H9 (cell line): ENCODE data around the gene VAV3. TPM values are rescaled to one million over a fixed set of nuclear protein-coding genes. Genes with fewer than 3 reads are reported as not detected.

Experiments
- DNase-seq: peaks from one replicate; pipeline ENCODE4 v3.0.0-alpha.2; 2017
- H2AFZ ChIP-seq: one replicate; pipeline ENCODE4 v1.6.1; 2013; ENCODE audit warnings: mild to moderate bottlenecking, low read length, control low read depth, moderate library complexity
- H2AK5ac ChIP-seq: 2 replicates; pipeline ENCODE4 v1.6.1; 2013; ENCODE audit warnings: low read length, control low read depth, mixed read lengths; ENCODE audit not compliant: insufficient read length
- H2BK120ac ChIP-seq: one replicate; pipeline ENCODE4 v1.6.1; 2013; ENCODE audit warnings: low read depth, mild to moderate bottlenecking, low read length, control low read depth, inconsistent platforms; ENCODE audit not compliant: poor library complexity, severe bottlenecking
- H2BK12ac ChIP-seq: 2 replicates; pipeline ENCODE4 v1.6.1; 2013; ENCODE audit warnings: low read length, control low read depth, mixed read lengths, low read depth; ENCODE audit not compliant: insufficient read length
- H2BK15ac ChIP-seq: 2 replicates; pipeline ENCODE4 v1.6.1; 2013; ENCODE audit warnings: low read depth, low read length, control low read depth
- H2BK20ac ChIP-seq: one replicate; pipeline ENCODE4 v1.6.1; 2013; ENCODE audit warnings: low read depth, mild to moderate bottlenecking, low read length, control low read depth, inconsistent platforms; ENCODE audit not compliant: poor library complexity, severe bottlenecking
- H2BK5ac ChIP-seq: 2 replicates; pipeline ENCODE4 v1.6.1; 2013; ENCODE audit warnings: low read length, control low read depth, mixed read lengths; ENCODE audit not compliant: insufficient read length
- H3K14ac ChIP-seq: 2 replicates; pipeline ENCODE4 v1.6.1; 2013; ENCODE audit warnings: low read length, control low read depth; ENCODE audit not compliant: insufficient read depth
- H3K18ac ChIP-seq: 2 replicates; pipeline ENCODE4 v1.6.1; 2013; ENCODE audit warnings: low read depth, mild to moderate bottlenecking, mixed read lengths, low read length, control low read depth; ENCODE audit not compliant: insufficient read length
- H3K23ac ChIP-seq: 2 replicates; pipeline ENCODE4 v1.6.1; 2013; ENCODE audit warnings: low read length, control low read depth, mixed read lengths, low read depth; ENCODE audit not compliant: insufficient read length
- H3K23me2 ChIP-seq: 2 replicates; pipeline ENCODE4 v1.6.1; 2013; ENCODE audit warnings: low read depth, mild to moderate bottlenecking, mixed read lengths, low read length, control low read depth; ENCODE audit not compliant: insufficient read length, poor library complexity, severe bottlenecking
- H3K27ac ChIP-seq: 2 replicates; pipeline ENCODE4 v1.5.1; 2013; ENCODE audit warnings: low read length, control low read depth, mixed read lengths, low read depth; ENCODE audit not compliant: insufficient read length
- H3K27me3 ChIP-seq: 2 replicates; pipeline ENCODE4 v1.6.1; 2013; ENCODE audit warnings: low read length, control low read depth, inconsistent platforms; ENCODE audit not compliant: insufficient read depth
- H3K4ac ChIP-seq: 2 replicates; pipeline ENCODE4 v1.6.1; 2013; ENCODE audit warnings: low read depth, mild to moderate bottlenecking, control low read depth, inconsistent platforms, low read length, moderate library complexity
- H3K4me1 ChIP-seq: 2 replicates; pipeline ENCODE4 v1.6.1; 2013; ENCODE audit warnings: low read length, control low read depth, inconsistent platforms; ENCODE audit not compliant: insufficient read depth
- H3K4me2 ChIP-seq: 2 replicates; pipeline ENCODE4 v1.6.1; 2013; ENCODE audit warnings: low read length, control low read depth, mixed read lengths; ENCODE audit not compliant: insufficient read length, insufficient read depth
- H3K56ac ChIP-seq: 2 replicates; pipeline ENCODE4 v1.6.1; 2013; ENCODE audit warnings: low read depth, mild to moderate bottlenecking, mixed read lengths, low read length, control low read depth; ENCODE audit not compliant: insufficient read length
- H3K79me1 ChIP-seq: 2 replicates; pipeline ENCODE4 v1.6.1; 2013; ENCODE audit warnings: low read depth, mild to moderate bottlenecking, moderate library complexity, low read length, control low read depth, inconsistent platforms; ENCODE audit not compliant: insufficient read depth, poor library complexity, severe bottlenecking
- H3K79me2 ChIP-seq: 2 replicates; pipeline ENCODE4 v1.6.1; 2013; ENCODE audit warnings: low read length, control low read depth, inconsistent platforms; ENCODE audit not compliant: insufficient read depth
- H3K9ac ChIP-seq: 2 replicates; pipeline ENCODE4 v1.6.1; 2013; ENCODE audit warnings: low read length, control low read depth, mixed read lengths; ENCODE audit not compliant: insufficient read length; ENCODE audit errors: extremely low read depth
- H3K9me3 ChIP-seq: one replicate; pipeline ENCODE4 v1.6.1; 2013; ENCODE audit warnings: low read depth, low read length, inconsistent platforms; ENCODE audit not compliant: control insufficient read depth
- H3T11ph ChIP-seq: one replicate; pipeline ENCODE4 v1.6.1; 2013; ENCODE audit warnings: mild to moderate bottlenecking, low read length, control low read depth, inconsistent platforms
- H4K20me1 ChIP-seq: one replicate; pipeline ENCODE4 v1.6.1; 2013; ENCODE audit not compliant: control insufficient read depth, insufficient read length, insufficient read depth
- H4K5ac ChIP-seq: 2 replicates; pipeline ENCODE4 v1.6.1; 2013; ENCODE audit warnings: low read depth, mild to moderate bottlenecking, mixed read lengths, low read length, control low read depth; ENCODE audit not compliant: insufficient read length
- H4K8ac ChIP-seq: replicated peaks from 2 replicates; pipeline ENCODE4 v1.6.1; 2013; ENCODE audit warnings: low read length, control low read depth, mixed read lengths, low read depth; ENCODE audit not compliant: insufficient read length
- H4K91ac ChIP-seq: 2 replicates; pipeline ENCODE4 v1.6.1; 2013; ENCODE audit warnings: low read depth, mild to moderate bottlenecking, moderate library complexity, mixed read lengths, low read length, control low read depth; ENCODE audit not compliant: insufficient read length
- H3K27ac Mint-ChIP-seq, 3 experiments: 2 replicates in 2 of 3; 3 replicates in 1 of 3; pipeline ENCODE4 v1.8.0; 2020 to 2021; ENCODE audit warnings: mixed read lengths in 3 of 3, mild to moderate bottlenecking in 1 of 3, moderate library complexity in 1 of 3
- H3K27me3 Mint-ChIP-seq: 2 replicates; pipeline ENCODE4 v1.8.0; 2021; ENCODE audit warnings: low read depth, mild to moderate bottlenecking, moderate library complexity, mixed read lengths
- H3K36me3 Mint-ChIP-seq, 3 experiments: 2 replicates in 2 of 3; 3 replicates in 1 of 3; pipeline ENCODE4 v1.8.0; 2020 to 2021; ENCODE audit warnings: low read depth in 3 of 3, mixed read lengths in 3 of 3; ENCODE audit not compliant: insufficient read depth in 1 of 3
- H3K4me1 Mint-ChIP-seq, 2 experiments: 2 replicates each; pipeline ENCODE4 v1.8.0; 2020; ENCODE audit warnings: mixed read lengths in 2 of 2
- H3K4me3 Mint-ChIP-seq, 2 experiments: 2 replicates in 1 of 2; 3 replicates in 1 of 2; pipeline ENCODE4 v1.8.0; 2020 to 2021; ENCODE audit warnings: mild to moderate bottlenecking in 2 of 2, mixed read lengths in 2 of 2, moderate library complexity in 1 of 2
- H3K9me3 Mint-ChIP-seq, 2 experiments: 2 replicates in 1 of 2; 3 replicates in 1 of 2; pipeline ENCODE4 v1.8.0; 2020; ENCODE audit warnings: mild to moderate bottlenecking in 2 of 2, mixed read lengths in 2 of 2, moderate library complexity in 1 of 2
- WGBS: extraction: QIAGEN DNeasy Blood & Tissue Kit; methylation state at CpG from one replicate; pipeline ENCODE4 v1.1.7; 2013; ENCODE audit warnings: missing lambda C conversion rate, low lambda C conversion rate, mixed read lengths; ENCODE audit not compliant: insufficient read length; ENCODE audit errors: extremely low coverage; 5-methylcytosine and 5-hydroxymethylcytosine counted together
- total RNA-seq: library from RNA; stranded (reverse); gene quantifications from 2 replicates; pipeline ENCODE4 v1.2.1, GENCODE V29; 2021
- TF ChIP-seq, protein P1 (sequence below): fragments of 200-600 bp; sonication (generic); conservative IDR thresholded peaks from 3 replicates; pipeline ENCODE4 v1.8.0; 2021; ENCODE audit warnings: antibody characterized with exemption, mild to moderate bottlenecking

The VAV3 gene
- total RNA-seq, 1 experiment from 2014 or later, result 5.1 TPM

DNA sequence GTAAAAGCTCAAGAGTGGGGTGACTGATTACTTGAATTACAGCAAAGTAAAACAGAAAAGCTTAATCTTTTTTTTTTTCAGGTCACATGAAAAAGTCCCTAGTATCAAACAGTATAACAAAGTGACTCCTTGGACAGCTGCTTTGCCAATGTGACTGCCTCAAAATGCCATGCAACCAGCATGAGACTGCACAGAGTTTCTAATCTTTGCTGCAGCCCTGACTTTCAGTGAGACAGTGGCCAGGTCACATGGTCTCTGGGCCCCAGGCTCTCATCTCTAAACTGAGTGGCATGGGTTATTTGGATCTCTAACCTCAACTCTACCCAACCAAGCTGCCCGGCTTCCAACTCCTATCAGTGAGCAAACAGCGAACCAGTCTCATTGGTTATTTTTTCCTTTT is 169.0 kb downstream of the VAV3 start:
- no peaks in the 10 kb centered on the region for H3K23me2 ChIP-seq
- DNase-seq, result no peak
- H3K79me2 ChIP-seq, result no peaks in the 10 kb centered on the region
- no peak overlapping the region for H3K9ac ChIP-seq
- no peak overlapping the region for H2BK12ac ChIP-seq
- H2AK5ac ChIP-seq, result no peak overlapping the region
- no peaks in the 10 kb centered on the region for H4K20me1 ChIP-seq
- H3K79me1 ChIP-seq, result no peaks in the 10 kb centered on the region
- H3K23ac ChIP-seq, result no peak overlapping the region
- H3T11ph ChIP-seq, result no peak overlapping the region
- TF ChIP-seq, protein P1, sequence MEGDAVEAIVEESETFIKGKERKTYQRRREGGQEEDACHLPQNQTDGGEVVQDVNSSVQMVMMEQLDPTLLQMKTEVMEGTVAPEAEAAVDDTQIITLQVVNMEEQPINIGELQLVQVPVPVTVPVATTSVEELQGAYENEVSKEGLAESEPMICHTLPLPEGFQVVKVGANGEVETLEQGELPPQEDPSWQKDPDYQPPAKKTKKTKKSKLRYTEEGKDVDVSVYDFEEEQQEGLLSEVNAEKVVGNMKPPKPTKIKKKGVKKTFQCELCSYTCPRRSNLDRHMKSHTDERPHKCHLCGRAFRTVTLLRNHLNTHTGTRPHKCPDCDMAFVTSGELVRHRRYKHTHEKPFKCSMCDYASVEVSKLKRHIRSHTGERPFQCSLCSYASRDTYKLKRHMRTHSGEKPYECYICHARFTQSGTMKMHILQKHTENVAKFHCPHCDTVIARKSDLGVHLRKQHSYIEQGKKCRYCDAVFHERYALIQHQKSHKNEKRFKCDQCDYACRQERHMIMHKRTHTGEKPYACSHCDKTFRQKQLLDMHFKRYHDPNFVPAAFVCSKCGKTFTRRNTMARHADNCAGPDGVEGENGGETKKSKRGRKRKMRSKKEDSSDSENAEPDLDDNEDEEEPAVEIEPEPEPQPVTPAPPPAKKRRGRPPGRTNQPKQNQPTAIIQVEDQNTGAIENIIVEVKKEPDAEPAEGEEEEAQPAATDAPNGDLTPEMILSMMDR, result no peak
- WGBS, result no CpG with 5 or more reads among the region's 2 CpGs
- no peaks in the 10 kb centered on the region for H3K4me1 ChIP-seq
- H2AFZ ChIP-seq, result no peak overlapping the region
- no peak overlapping the region for H2BK20ac ChIP-seq
- H3K36me3 Mint-ChIP-seq, result peaks cover 0 to 5% (median 3%) of the 10 kb centered on the region in 3 experiments; a peak in 3 of 7 replicates
- H3K27me3 ChIP-seq, result no peaks in the 10 kb centered on the region
- no peak overlapping the region for H2BK15ac ChIP-seq
- no peak overlapping the region for H3K4ac ChIP-seq
- no peak overlapping the region for H3K4me2 ChIP-seq
- no peak overlapping the region for H4K8ac ChIP-seq
- no peaks in the 10 kb centered on the region for H3K27me3 Mint-ChIP-seq
- H3K27ac ChIP-seq, result no peak overlapping the region
- H3K18ac ChIP-seq, result no peak overlapping the region
- H2BK120ac ChIP-seq, result no peak overlapping the region
- no peak overlapping the region for H4K91ac ChIP-seq
- H3K4me3 Mint-ChIP-seq, result no peak overlapping the region
- no peak overlapping the region for H4K5ac ChIP-seq
- peaks cover 4% of the 10 kb centered on the region in 2 experiments; a peak in 3 of 5 replicates for H3K9me3 Mint-ChIP-seq
- H3K14ac ChIP-seq, result no peak overlapping the region
- no peak overlapping the region for H2BK5ac ChIP-seq
- H3K27ac Mint-ChIP-seq, result peak overlapping the region in 1 of 3 experiments; percentile 65; a peak in 2 of 7 replicates
- H3K9me3 ChIP-seq, result no peaks in the 10 kb centered on the region
- peaks cover 26 to 27% of the 10 kb centered on the region in 2 experiments for H3K4me1 Mint-ChIP-seq
- no peak overlapping the region for H3K56ac ChIP-seq
